Panc1 (cell line): ENCODE results near the gene RAB30. TPM values are rescaled to one million over a fixed set of nuclear protein-coding genes. Genes with fewer than 3 reads are reported as not detected.

ENCODE experiments used
- ATAC-seq: fragments of 200-7000 bp; cut with Tn5 transposase; 2 replicates; pipeline ENCODE4 v1.9.1; 2020; ENCODE audit warnings: mild to moderate bottlenecking, moderate library complexity
- BruUV-seq: library from RNA; stranded (reverse); fragments of 400-500 nt; replicated peaks from 2 replicates; lab custom pipeline; 2021; lab: Mats Ljungman, UMichigan
- CTCF ChIA-PET: fragments of 300-600 bp; sonication (Branson Sonifier 250); formaldehyde crosslinking; loops from one replicate; lab custom pipeline; 2022; ENCODE audit warnings: antibody characterized with exemption; lab: Charles Lee
- POLR2A ChIA-PET: fragments of 300-600 bp; sonication (Branson Sonifier 250); formaldehyde crosslinking; loops from one replicate; lab custom pipeline; 2022; ENCODE audit warnings: antibody characterized with exemption; lab: Charles Lee
- DNase-seq: peaks from one replicate; pipeline ENCODE4 v3.0.0-alpha.2; 2010; ENCODE audit warnings: low read depth, low spot score
- H3K27ac ChIP-seq: 2 replicates; pipeline ENCODE4 v1.5.1; 2011; ENCODE audit warnings: mild to moderate bottlenecking, low read length, inconsistent platforms
- H3K27me3 ChIP-seq: fragments of 200-500 bp; sonication (Bioruptor generic); 2 replicates; pipeline ENCODE4 v1.6.0; 2014; ENCODE audit warnings: low read length, inconsistent platforms; ENCODE audit not compliant: control insufficient read depth, insufficient read depth
- H3K36me3 ChIP-seq: fragments of 200-500 bp; sonication (Bioruptor generic); 2 replicates; pipeline ENCODE4 v1.5.1; 2014; ENCODE audit warnings: inconsistent platforms, mild to moderate bottlenecking, low read length, moderate library complexity; ENCODE audit not compliant: control insufficient read depth, insufficient read depth
- H3K4me1 ChIP-seq: 2 replicates; pipeline ENCODE4 v1.5.1; 2011; ENCODE audit warnings: inconsistent platforms, mild to moderate bottlenecking, low read length, moderate library complexity; ENCODE audit not compliant: control insufficient read depth, insufficient read depth
- H3K4me3 ChIP-seq, 2 experiments: 2 replicates each; pipeline ENCODE4 v1.5.1; 2011 to 2012; ENCODE audit warnings: low read depth in 2 of 2, low read length in 2 of 2, mild to moderate bottlenecking in 2 of 2, inconsistent platforms in 1 of 2, moderate library complexity in 1 of 2
- H3K9me3 ChIP-seq: fragments of 200-500 bp; sonication (Bioruptor generic); 2 replicates; pipeline ENCODE4 v1.5.1; 2014; ENCODE audit warnings: low read depth, mild to moderate bottlenecking, inconsistent platforms, low read length, moderate library complexity; ENCODE audit not compliant: control insufficient read depth, insufficient read depth
- CTCF ChIP-seq: fragments of 450-650 bp; IDR thresholded peaks from 2 replicates; pipeline ENCODE4 v1.5.1; 2017; ENCODE audit warnings: mild to moderate bottlenecking
- POLR2AphosphoS5 ChIP-seq: IDR thresholded peaks from 2 replicates; pipeline ENCODE4 v1.6.1; 2012; ENCODE audit warnings: mild to moderate bottlenecking, low read depth, low read length, moderate library complexity
- REST ChIP-seq, 2 experiments: IDR thresholded peaks; 2 replicates each; pipeline ENCODE4 v1.6.1; 2011 to 2012; ENCODE audit warnings: low read depth in 2 of 2, control low read depth in 1 of 2, low read length in 1 of 2, mild to moderate bottlenecking in 1 of 2, moderate library complexity in 1 of 2; ENCODE audit not compliant: insufficient read depth in 1 of 2
- SIN3A ChIP-seq: IDR thresholded peaks from 2 replicates; pipeline ENCODE4 v1.6.1; 2012; ENCODE audit warnings: low read depth, mild to moderate bottlenecking, low read length, moderate library complexity, borderline replicate concordance; ENCODE audit not compliant: insufficient read depth
- TCF7L2 ChIP-seq: IDR thresholded peaks from 2 replicates; pipeline ENCODE4 v1.6.1; 2011; ENCODE audit warnings: mild to moderate bottlenecking, low read depth, low read length, inconsistent platforms
- in situ Hi-C: cut with HindIII; loops from 2 replicates; pipeline ENCODE4 v1.10.0; 2016; ENCODE audit warnings: low sequenced_read_pairs, low pct_unique_long_range_greater_than_20kb
- intact Hi-C: fragments of 100-400 bp; cut with micrococcal nuclease; formaldehyde crosslinking; loops from one replicate; pipeline ENCODE4 v1.10.0; 2022; ENCODE audit not compliant: unreplicated experiment
- total RNA-seq: library from RNA; stranded (reverse); gene quantifications from one replicate; pipeline ENCODE4 v1.2.1, GENCODE V29; 2021; ENCODE audit not compliant: unreplicated experiment

Gene RAB30
- total RNA-seq, 1 experiment from 2014 or later, result 19.0 TPM

GRCh38 chr11:83102834-83103233 is 31.1 kb upstream of the RAB30 start:
- TF ChIP-seq CTCF (no peak), REST (IDR thresholded peaks at IDR 0.05; ENCODE audit: insufficient read depth in 1 of 2, low read depth in 2 of 2, low read length in 1 of 2) (no peak), SIN3A (no peak), TCF7L2 (no peak), POLR2AphosphoS5 (no peak)
- ATAC-seq, result no peak
- DNase-seq, result no peak
- no peaks in the 10 kb centered on the region for H3K4me1 ChIP-seq
- POLR2A ChIA-PET, result no interaction called here
- intact Hi-C loops (no loop called here), in situ Hi-C loops (no loop called here)
- H3K9me3 ChIP-seq, result no peaks in the 10 kb centered on the region
- H3K36me3 ChIP-seq, result no peaks in the 10 kb centered on the region
- CTCF ChIA-PET, result no interaction called here
- H3K27me3 ChIP-seq, result no peaks in the 10 kb centered on the region
- H3K27ac ChIP-seq, result no peak overlapping the region
- no TSS peak for BruUV-seq
- no peak overlapping the region for H3K4me3 ChIP-seq

GRCh38 chr11:83097429-83098075 is 25.9 kb upstream of the RAB30 start:
- H3K9me3 ChIP-seq, result no peaks in the 10 kb centered on the region
- ChIA-PET POLR2A (no interaction called here), CTCF (interaction anchor here (0.5 kb wide), 1 partner anchor 379 kb away, joined by 4 read pairs; no protein-coding TSS in a partner anchor)
- no TSS peak for BruUV-seq
- H3K27ac ChIP-seq, result no peak overlapping the region
- H3K27me3 ChIP-seq, result no peaks in the 10 kb centered on the region
- TF ChIP-seq TCF7L2 (no peak), CTCF (no peak), REST (IDR thresholded peaks at IDR 0.05; ENCODE audit: insufficient read depth in 1 of 2, low read depth in 2 of 2, low read length in 1 of 2) (no peak), POLR2AphosphoS5 (no peak), SIN3A (no peak)
- intact Hi-C loops, result no loop called here
- no peaks in the 10 kb centered on the region for H3K36me3 ChIP-seq
- no peak for DNase-seq
- in situ Hi-C loops, result no loop called here
- peaks cover 2% of the 10 kb centered on the region for H3K4me1 ChIP-seq
- ATAC-seq, result no peak
- no peak overlapping the region for H3K4me3 ChIP-seq
